Keratinocyte (primary cell): Measurements from ENCODE around the gene PRODH2. TPM values are rescaled to one million over a fixed set of nuclear protein-coding genes. Genes with fewer than 3 reads are reported as not detected.

ENCODE experiments used
- DNase-seq: peaks from one replicate; pipeline ENCODE4 v3.0.0-alpha.2; 2011; ENCODE audit warnings: low read depth, missing footprints, low spot score
- FAIRE-seq: peaks from 2 replicates; lab custom pipeline; 2011; peaks lifted over from hg19 to GRCh38; lab: Jason Lieb, UNC
- H2AFZ ChIP-seq: 2 replicates; pipeline ENCODE4 v1.6.0; 2012; ENCODE audit warnings: low read length, control low read depth, inconsistent platforms; ENCODE audit not compliant: control insufficient read depth
- H3K27ac ChIP-seq: 2 replicates; pipeline ENCODE4 v1.5.1; 2011; ENCODE audit warnings: low read length; ENCODE audit not compliant: control insufficient read depth, insufficient read depth
- H3K27me3 ChIP-seq: 3 replicates; pipeline ENCODE4 v1.6.0; 2011; ENCODE audit warnings: low read length; ENCODE audit not compliant: control insufficient read depth, insufficient read depth; ENCODE audit errors: extremely low read depth
- H3K36me3 ChIP-seq, 2 experiments: 2 replicates in 1 of 2; 3 replicates in 1 of 2; pipeline ENCODE4 v1.5.1; 2011; ENCODE audit warnings: low read length in 2 of 2, mild to moderate bottlenecking in 1 of 2; ENCODE audit not compliant: control insufficient read depth in 2 of 2, insufficient read depth in 2 of 2; ENCODE audit errors: extremely low read depth in 1 of 2
- H3K4me1 ChIP-seq: 3 replicates; pipeline ENCODE4 v1.5.1; 2011; ENCODE audit warnings: low read length; ENCODE audit not compliant: control insufficient read depth, insufficient read depth; ENCODE audit errors: extremely low read depth
- H3K4me2 ChIP-seq: 3 replicates; pipeline ENCODE4 v1.6.0; 2011; ENCODE audit warnings: low read depth, low read length; ENCODE audit not compliant: control insufficient read depth, insufficient read depth; ENCODE audit errors: extremely low read depth
- H3K4me3 ChIP-seq, 3 experiments: fragments of 200-600 bp in 1 of 3; sonication (generic) in 1 of 3; 2 replicates in 2 of 3; 3 replicates in 1 of 3; pipeline ENCODE4 v1.5.1; 2011 to 2016; ENCODE audit warnings: low read length in 3 of 3, mild to moderate bottlenecking in 3 of 3, control low read depth in 2 of 3, inconsistent platforms in 1 of 3, low read depth in 1 of 3, mixed read lengths in 1 of 3, mixed run types in 1 of 3, moderate library complexity in 1 of 3; ENCODE audit not compliant: control insufficient read depth in 2 of 3, insufficient read depth in 2 of 3; ENCODE audit errors: extremely low read depth in 1 of 3
- H3K79me2 ChIP-seq: 2 replicates; pipeline ENCODE4 v1.6.0; 2012; ENCODE audit warnings: low read length; ENCODE audit not compliant: control insufficient read depth, insufficient read depth
- H3K9ac ChIP-seq: 3 replicates; pipeline ENCODE4 v1.6.0; 2011; ENCODE audit warnings: low read length; ENCODE audit not compliant: control insufficient read depth, insufficient read depth; ENCODE audit errors: extremely low read depth
- H3K9me1 ChIP-seq: 3 replicates; pipeline ENCODE4 v1.6.0; 2011; ENCODE audit warnings: low read length; ENCODE audit not compliant: control insufficient read depth, insufficient read depth; ENCODE audit errors: extremely low read depth
- H3K9me3 ChIP-seq: 2 replicates; pipeline ENCODE4 v1.5.1; 2012; ENCODE audit warnings: low read depth, low read length; ENCODE audit not compliant: control insufficient read depth
- H4K20me1 ChIP-seq: 3 replicates; pipeline ENCODE4 v1.6.0; 2011; ENCODE audit warnings: low read length; ENCODE audit not compliant: control insufficient read depth, insufficient read depth; ENCODE audit errors: extremely low read depth
- CTCF ChIP-seq, 3 experiments: IDR thresholded peaks in 1 of 3; conservative IDR thresholded peaks in 1 of 3; optimal IDR thresholded peaks in 1 of 3; 2 replicates in 2 of 3; 3 replicates in 1 of 3; pipeline versions ENCODE3 to v1.5.1; 2011; ENCODE audit warnings: low read length in 3 of 3, mild to moderate bottlenecking in 3 of 3, moderate library complexity in 2 of 3, control low read depth in 1 of 3, inconsistent platforms in 1 of 3; ENCODE audit not compliant: insufficient read depth in 2 of 3; ENCODE audit errors: extremely low read depth in 1 of 3
- EZH2 ChIP-seq: IDR thresholded peaks from one replicate; pipeline ENCODE4 v1.6.1; 2012; ENCODE audit warnings: inconsistent platforms, mild to moderate bottlenecking, low read length, moderate library complexity
- dilution Hi-C: fragments of 300-500 bp; cut with MboI; formaldehyde crosslinking; loops from one replicate; pipeline ENCODE4 v1.7.0; 2020; ENCODE audit warnings: low sequenced_read_pairs; ENCODE audit not compliant: extremely low pct_ligation_motif_present
- polyA plus RNA-seq, 5 experiments: library from polyadenylated mRNA; depleted of rRNA in 3 of 5; stranded (reverse) in 3 of 5; stranded (forward) in 1 of 5; unstranded in 1 of 5; fragments of >200 nt; gene quantifications; 1 replicate in 1 of 5; 2 replicates in 3 of 5; 3 replicates in 1 of 5; pipeline versions ENCODE4 v1.2.1 to v1.2.3, GENCODE V29; 2011 to 2012; ENCODE audit warnings: missing spikeins in 2 of 5, low read depth in 1 of 5, low replicate concordance in 1 of 5

The PRODH2 gene
- polyA plus RNA-seq, 1 donor (not counting 4 experiments of a cell fraction or from before 2014, with no cell fraction given) = not detected

- H3K27me3 ChIP-seq = no peaks in the 10 kb centered on the region
- no peak overlapping the region for H2AFZ ChIP-seq
- no peaks in the 10 kb centered on the region for H3K9me3 ChIP-seq
- FAIRE-seq = no peak
- H3K4me3 ChIP-seq = no peak overlapping the region
- no peaks in the 10 kb centered on the region for H3K4me1 ChIP-seq
- H3K9ac ChIP-seq = no peak overlapping the region
- H3K9me1 ChIP-seq = no peaks in the 10 kb centered on the region
- no peaks in the 10 kb centered on the region for H4K20me1 ChIP-seq
- dilution Hi-C loops = no loop called here
- peaks cover 7 to 13% of the 10 kb centered on the region in 2 experiments for H3K36me3 ChIP-seq
- no peaks in the 10 kb centered on the region for H3K79me2 ChIP-seq
- DNase-seq = no peak
- H3K4me2 ChIP-seq = no peak overlapping the region
- TF ChIP-seq CTCF (optimal IDR thresholded peaks at IDR 0.05 in 1 of 3, IDR thresholded peaks at IDR 0.05 in 1 of 3, conservative IDR thresholded peaks at IDR 0.05 in 1 of 3; ENCODE audit: extremely low read depth in 1 of 3, insufficient read depth in 2 of 3, low read length in 3 of 3) (no peak), EZH2 (no peak)
- H3K27ac ChIP-seq = no peak overlapping the region
These were observed 45.2 kb downstream of the PRODH2 start for GRCh38 chr19:35767288-35768081.

- TF ChIP-seq EZH2 (no peak), CTCF (optimal IDR thresholded peaks at IDR 0.05 in 1 of 3, IDR thresholded peaks at IDR 0.05 in 1 of 3, conservative IDR thresholded peaks at IDR 0.05 in 1 of 3; ENCODE audit: extremely low read depth in 1 of 3, insufficient read depth in 2 of 3, low read length in 3 of 3) (no peak)
- no peak for FAIRE-seq
These were observed 46.0 kb downstream of the PRODH2 start for GRCh38 chr19:35766571-35767104.

More at GRCh38 chr19:35766571-35767104, 46.0 kb downstream of the PRODH2 start:
- Histone ChIP-seq H3K9me3 (no peaks in the 10 kb centered on the region), H3K4me2 (no peak overlapping the region), H3K27me3 (no peaks in the 10 kb centered on the region), H3K79me2 (no peaks in the 10 kb centered on the region), H3K36me3 (peaks cover 9 to 13% of the 10 kb centered on the region in 2 experiments), H3K4me1 (no peaks in the 10 kb centered on the region), H3K9ac (no peak overlapping the region), H3K9me1 (no peaks in the 10 kb centered on the region), H3K27ac (no peak overlapping the region), H3K4me3 (no peak overlapping the region), H4K20me1 (no peaks in the 10 kb centered on the region), H2AFZ (no peak overlapping the region)
- dilution Hi-C loops = no loop called here
- DNase-seq = no peak
